Measurements from ENCODE around the gene SNAPC2.
A peak's percentile ranks its signal among the peaks of the same experiment; 100 is the strongest.

SNAPC2 gene

DNA sequence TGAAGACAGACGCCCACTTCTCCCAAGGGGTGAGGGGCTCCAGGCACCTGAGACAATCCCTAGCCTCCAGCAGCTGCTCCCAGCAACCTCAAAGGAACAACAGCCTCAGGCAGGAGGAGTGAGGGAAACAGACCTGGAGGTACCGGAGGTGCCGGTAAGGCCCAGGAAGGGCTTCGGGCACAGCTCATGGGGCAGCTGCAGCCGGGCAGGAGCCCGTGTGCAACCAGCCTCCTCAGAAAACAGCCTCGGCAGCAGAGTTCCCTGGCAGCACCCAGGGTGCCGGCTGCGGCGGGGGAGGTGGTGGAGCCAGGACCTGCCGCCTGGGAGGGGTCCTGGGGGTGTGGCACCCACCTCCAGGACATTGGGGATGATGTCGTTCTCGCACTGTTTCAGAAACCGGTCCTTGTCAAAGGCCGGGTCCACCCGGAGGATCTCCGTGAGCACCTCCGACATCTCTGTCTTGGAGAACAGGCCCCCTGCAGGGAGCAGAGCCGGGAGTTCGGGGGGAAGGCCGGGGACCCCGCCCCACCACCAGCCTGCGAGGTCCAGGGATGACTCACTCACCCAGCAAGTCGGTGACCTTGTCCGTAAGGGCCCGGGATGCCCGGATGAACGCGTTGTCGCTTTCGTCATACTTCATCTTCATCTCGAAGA is 12.3 kb downstream of the SNAPC2 start:
- H3K27me3 ChIP-seq (ENCODE audit: insufficient read depth, low read length), result no peaks in the 10 kb centered on the region
- WGBS, result 95% methylated on average over 30 of the region's 32 CpGs
- no peaks in the 10 kb centered on the region for H3K9me3 ChIP-seq (ENCODE audit: insufficient read depth, low read depth, low read length)
- H3K9ac ChIP-seq (ENCODE audit: low read depth, low read length), result no peak overlapping the region
- H3K36me3 ChIP-seq (ENCODE audit: insufficient read depth, low read length), result peaks cover 75% of the 10 kb centered on the region
- H3K4me1 ChIP-seq (ENCODE audit: insufficient read depth, low read length), result no peaks in the 10 kb centered on the region
- no peak overlapping the region for H3K27ac ChIP-seq (ENCODE audit: low read depth, low read length)
- no peak overlapping the region for H3K4me3 ChIP-seq (ENCODE audit: low read length)

DNA sequence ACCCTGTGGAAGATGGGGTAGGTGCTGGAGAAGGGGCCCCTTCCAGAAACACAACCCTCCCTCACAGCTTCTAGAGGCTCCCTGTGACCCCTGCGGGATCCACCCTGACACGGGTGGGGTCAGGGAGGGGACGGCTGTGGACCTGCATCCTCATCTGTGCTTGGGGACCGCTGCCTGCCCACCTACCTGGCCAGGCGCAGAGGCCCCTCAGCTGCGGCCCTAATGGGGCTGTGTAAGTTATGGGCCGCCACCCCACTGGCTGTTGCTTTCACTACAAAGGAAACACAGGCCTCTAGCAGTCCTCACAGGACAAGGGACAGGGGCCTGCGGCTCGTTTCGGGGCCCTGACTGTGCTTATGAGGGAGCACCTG is 12.8 kb downstream of the SNAPC2 start:
- no peak overlapping the region for H3K27ac ChIP-seq (ENCODE audit: low read depth, low read length)
- no peak overlapping the region for H3K4me3 ChIP-seq (ENCODE audit: low read length)
- no peaks in the 10 kb centered on the region for H3K4me1 ChIP-seq (ENCODE audit: insufficient read depth, low read length)
- H3K36me3 ChIP-seq (ENCODE audit: insufficient read depth, low read length), result peaks cover 80% of the 10 kb centered on the region
- no peaks in the 10 kb centered on the region for H3K27me3 ChIP-seq (ENCODE audit: insufficient read depth, low read length)
- no peak overlapping the region for H3K9ac ChIP-seq (ENCODE audit: low read depth, low read length)
- no peaks in the 10 kb centered on the region for H3K9me3 ChIP-seq (ENCODE audit: insufficient read depth, low read depth, low read length)
- 96% methylated on average over 10 of the region's 10 CpGs for WGBS

DNA sequence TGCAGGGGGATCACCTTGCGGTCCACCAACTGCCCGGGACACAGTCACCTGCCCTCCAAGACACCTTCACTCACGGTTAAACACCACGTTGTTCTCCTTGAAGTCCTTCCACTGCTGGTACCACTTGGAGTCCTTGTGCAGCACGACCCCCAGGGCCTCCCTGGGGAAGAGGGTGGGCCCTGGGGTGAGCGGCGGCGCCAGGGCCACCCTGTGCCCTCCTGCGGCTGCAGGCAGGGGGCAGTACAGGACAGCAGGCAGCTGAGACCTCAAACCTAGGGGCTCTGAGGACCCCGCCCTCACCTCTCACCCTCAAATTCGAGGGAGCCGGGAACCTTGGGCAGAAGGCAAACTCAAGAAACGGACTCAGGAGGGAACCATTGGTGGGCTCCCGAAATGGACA is 13.3 kb downstream of the SNAPC2 start:
- 88% methylated on average over 14 of the region's 14 CpGs for WGBS
- H3K9ac ChIP-seq (ENCODE audit: low read depth, low read length), result no peak overlapping the region
- peaks cover 85% of the 10 kb centered on the region for H3K36me3 ChIP-seq (ENCODE audit: insufficient read depth, low read length)

DNA sequence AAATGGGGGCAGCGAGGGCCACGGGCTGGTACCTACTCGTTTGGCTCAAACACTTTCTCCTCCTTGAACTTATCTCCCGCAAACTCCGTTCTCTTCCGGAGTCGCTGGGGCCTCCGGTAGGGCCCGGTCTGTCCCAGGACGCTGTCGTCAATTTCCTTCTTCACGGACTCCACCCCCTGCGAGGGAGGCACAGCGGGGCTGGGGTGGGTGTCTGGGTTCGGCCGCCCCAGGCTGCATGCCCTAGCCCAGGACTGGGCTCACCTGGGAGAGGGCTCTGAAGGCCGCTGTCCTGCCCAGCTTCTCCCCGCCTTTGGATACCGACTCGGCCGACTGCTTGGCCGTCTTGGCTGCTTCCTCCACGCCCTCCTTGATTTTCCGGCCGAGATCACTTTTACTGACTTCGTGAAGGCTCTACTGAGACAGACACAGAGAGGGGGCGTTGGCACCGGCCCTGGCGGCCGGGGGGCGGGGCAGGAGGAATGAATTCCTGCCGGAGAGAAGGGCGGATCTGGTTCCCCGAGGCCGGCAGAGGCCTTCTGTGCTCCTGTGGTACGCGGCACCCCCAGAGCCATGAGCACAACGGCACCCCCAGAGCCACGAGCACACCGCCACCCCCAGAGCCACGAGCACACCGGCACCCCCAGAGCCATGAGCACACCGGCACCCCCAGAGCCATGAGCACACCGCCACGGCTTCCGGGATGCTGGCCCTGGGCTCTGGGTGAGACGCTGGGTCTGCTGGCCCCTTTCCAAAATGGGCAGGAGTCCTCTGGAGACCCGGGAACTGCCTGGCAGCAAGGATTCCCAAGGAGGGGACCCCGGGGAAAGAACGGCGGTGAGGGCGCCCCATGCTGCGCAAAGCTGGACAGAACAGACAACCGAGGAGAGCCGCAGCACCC is 13.9 kb downstream of the SNAPC2 start:
- H3K9me3 ChIP-seq (ENCODE audit: insufficient read depth, low read depth, low read length), result no peaks in the 10 kb centered on the region
- H3K4me3 ChIP-seq (ENCODE audit: low read length), result no peak overlapping the region
- peaks cover 91% of the 10 kb centered on the region for H3K36me3 ChIP-seq (ENCODE audit: insufficient read depth, low read length)
- no peaks in the 10 kb centered on the region for H3K27me3 ChIP-seq (ENCODE audit: insufficient read depth, low read length)
- WGBS, result 95% methylated on average over 55 of the region's 55 CpGs
- no peaks in the 10 kb centered on the region for H3K4me1 ChIP-seq (ENCODE audit: insufficient read depth, low read length)
- H3K27ac ChIP-seq (ENCODE audit: low read depth, low read length), result no peak overlapping the region
- no peak overlapping the region for H3K9ac ChIP-seq (ENCODE audit: low read depth, low read length)

More for the DNA sequence above, 13.3 kb downstream of the SNAPC2 start:
- Histone ChIP-seq H3K27me3 (ENCODE audit: insufficient read depth, low read length) (no peaks in the 10 kb centered on the region), H3K27ac (ENCODE audit: low read depth, low read length) (no peak overlapping the region), H3K4me3 (ENCODE audit: low read length) (no peak overlapping the region), H3K4me1 (ENCODE audit: insufficient read depth, low read length) (no peaks in the 10 kb centered on the region), H3K9me3 (ENCODE audit: insufficient read depth, low read depth, low read length) (no peaks in the 10 kb centered on the region)

DNA sequence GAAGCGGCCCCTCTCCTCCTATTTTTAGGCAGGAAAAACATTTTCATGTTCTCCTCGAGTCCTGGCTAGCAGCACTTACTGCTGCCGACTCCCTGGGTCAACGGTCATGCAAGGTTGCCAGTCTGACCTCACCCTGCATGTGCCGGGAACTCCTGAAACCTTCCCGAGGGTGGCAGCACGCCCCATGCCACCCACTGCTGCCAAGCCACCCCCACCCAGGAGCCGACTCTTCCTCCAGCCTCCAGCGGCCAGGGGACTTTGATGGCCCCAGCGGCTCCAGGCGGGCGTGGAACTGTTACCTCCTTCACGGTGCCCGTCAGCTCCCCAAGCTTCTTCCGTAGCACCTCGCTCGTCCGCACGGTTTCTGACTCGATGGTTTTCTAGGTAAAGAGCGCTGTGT is 14.6 kb downstream of the SNAPC2 start:
- no peak overlapping the region for H3K4me3 ChIP-seq (ENCODE audit: low read length)
- no peak overlapping the region for H3K9ac ChIP-seq (ENCODE audit: low read depth, low read length)
- no peaks in the 10 kb centered on the region for H3K4me1 ChIP-seq (ENCODE audit: insufficient read depth, low read length)
- WGBS, result 96% methylated on average over 21 of the region's 21 CpGs
- H3K36me3 ChIP-seq (ENCODE audit: insufficient read depth, low read length), result peaks cover 95% of the 10 kb centered on the region
- H3K27me3 ChIP-seq (ENCODE audit: insufficient read depth, low read length), result no peaks in the 10 kb centered on the region
- no peaks in the 10 kb centered on the region for H3K9me3 ChIP-seq (ENCODE audit: insufficient read depth, low read depth, low read length)
- H3K27ac ChIP-seq (ENCODE audit: low read depth, low read length), result no peak overlapping the region

DNA sequence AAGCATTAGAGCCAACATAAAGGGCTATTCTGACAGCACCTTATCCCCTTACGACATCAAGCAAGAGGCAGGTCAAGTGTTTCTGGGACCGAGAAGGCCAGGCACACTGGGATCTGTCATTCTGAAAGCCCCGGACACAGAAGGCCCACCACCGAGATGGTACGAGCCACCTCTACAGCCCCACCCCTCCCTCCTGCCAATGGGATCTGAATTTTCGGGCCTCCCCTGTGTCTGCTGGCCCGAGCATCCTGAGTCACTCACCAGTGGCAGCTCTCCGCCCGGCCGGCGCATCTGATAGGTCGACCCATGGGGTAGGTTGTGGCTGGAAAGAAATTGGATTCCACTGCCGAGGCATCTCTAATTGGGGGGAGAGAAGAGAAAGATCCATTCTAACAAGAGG is 20.7 kb downstream of the SNAPC2 start:
- WGBS, result 95% methylated on average over 13 of the region's 13 CpGs
- H3K4me1 ChIP-seq (ENCODE audit: insufficient read depth, low read length), result no peaks in the 10 kb centered on the region
- peaks cover 56% of the 10 kb centered on the region for H3K36me3 ChIP-seq (ENCODE audit: insufficient read depth, low read length)
- H3K27me3 ChIP-seq (ENCODE audit: insufficient read depth, low read length), result no peaks in the 10 kb centered on the region
- H3K9ac ChIP-seq (ENCODE audit: low read depth, low read length), result no peak overlapping the region
- H3K27ac ChIP-seq (ENCODE audit: low read depth, low read length), result no peak overlapping the region
- H3K4me3 ChIP-seq (ENCODE audit: low read length), result no peak overlapping the region
- no peaks in the 10 kb centered on the region for H3K9me3 ChIP-seq (ENCODE audit: insufficient read depth, low read depth, low read length)

DNA sequence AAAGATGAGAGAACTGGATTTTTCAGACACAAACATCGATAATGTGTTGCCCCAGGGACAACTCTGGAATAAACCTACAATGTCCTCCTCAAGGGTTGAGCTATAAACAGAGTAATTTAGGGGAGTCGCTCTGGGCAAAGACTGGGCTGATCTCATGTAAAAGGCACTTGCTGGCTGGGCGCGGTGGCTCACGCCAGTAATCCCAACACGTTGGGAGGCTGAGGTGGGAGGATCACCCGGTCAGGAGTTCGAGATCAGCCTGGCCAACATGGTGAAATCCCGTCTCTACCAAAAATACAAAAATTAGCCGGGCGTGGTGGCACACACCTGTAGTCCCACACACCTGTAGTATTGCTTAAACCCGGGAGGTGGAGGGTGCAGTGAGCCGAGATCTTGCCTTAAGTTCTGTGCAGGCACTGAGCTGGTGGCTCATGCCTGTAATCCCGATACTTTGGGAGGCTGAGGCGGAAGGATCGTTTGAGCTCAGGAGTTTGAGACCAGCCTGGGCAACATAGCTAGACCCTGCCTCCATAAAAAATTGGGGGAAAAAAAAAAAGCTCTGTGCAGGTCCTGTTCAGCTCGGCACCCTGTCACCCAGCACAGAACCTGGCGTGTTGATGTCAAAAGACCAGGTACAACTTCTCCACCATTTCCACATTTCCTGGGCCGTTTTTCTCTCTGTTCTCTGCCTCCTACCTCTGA is 21.9 kb downstream of the SNAPC2 start:
- 94% methylated on average over 19 of the region's 19 CpGs for WGBS
- peaks cover 44% of the 10 kb centered on the region for H3K36me3 ChIP-seq (ENCODE audit: insufficient read depth, low read length)
- H3K27me3 ChIP-seq (ENCODE audit: insufficient read depth, low read length), result no peaks in the 10 kb centered on the region
- no peak overlapping the region for H3K27ac ChIP-seq (ENCODE audit: low read depth, low read length)
- H3K9me3 ChIP-seq (ENCODE audit: insufficient read depth, low read depth, low read length), result no peaks in the 10 kb centered on the region
- peak overlapping the region; percentile 97 for H3K4me3 ChIP-seq (ENCODE audit: low read length)
- H3K4me1 ChIP-seq (ENCODE audit: insufficient read depth, low read length), result no peaks in the 10 kb centered on the region
- H3K9ac ChIP-seq (ENCODE audit: low read depth, low read length), result no peak overlapping the region

DNA sequence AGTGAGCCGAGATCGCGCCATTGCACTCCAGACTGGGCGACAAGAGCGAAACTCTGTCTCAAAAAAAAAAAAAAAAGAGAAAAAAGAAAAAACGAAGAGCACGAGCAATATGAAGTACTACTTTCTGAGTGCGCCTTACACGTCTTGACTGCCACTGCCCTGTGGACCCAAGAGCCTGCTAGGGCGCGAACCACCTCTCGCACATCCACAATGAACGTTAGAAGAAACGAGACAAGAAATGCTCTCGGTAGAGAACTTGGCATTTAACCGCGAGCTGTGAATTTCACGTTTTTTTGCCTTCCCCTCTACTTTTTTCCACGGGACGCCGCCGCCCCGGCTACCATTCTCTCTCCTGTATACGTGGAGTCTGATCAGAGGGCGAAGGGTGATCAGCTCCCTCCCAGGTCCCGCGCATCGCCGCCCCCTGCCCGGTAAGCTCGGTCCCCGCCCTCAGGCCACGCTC is 22.9 kb downstream of the SNAPC2 start:
- Histone ChIP-seq H3K27ac (ENCODE audit: low read depth, low read length) (peak overlapping the region; percentile 98), H3K4me3 (ENCODE audit: low read length) (peak overlapping the region; percentile 97), H3K9me3 (ENCODE audit: insufficient read depth, low read depth, low read length) (0 out of 2 replicates have a peak, but pooled peaks cover 2% of the 10 kb centered on the region), H3K27me3 (ENCODE audit: insufficient read depth, low read length) (no peaks in the 10 kb centered on the region), H3K9ac (ENCODE audit: low read depth, low read length) (peak overlapping the region; percentile 99), H3K36me3 (ENCODE audit: insufficient read depth, low read length) (peaks cover 37% of the 10 kb centered on the region), H3K4me1 (ENCODE audit: insufficient read depth, low read length) (no peaks in the 10 kb centered on the region)
- 9% methylated on average over 33 of the region's 33 CpGs for WGBS

DNA sequence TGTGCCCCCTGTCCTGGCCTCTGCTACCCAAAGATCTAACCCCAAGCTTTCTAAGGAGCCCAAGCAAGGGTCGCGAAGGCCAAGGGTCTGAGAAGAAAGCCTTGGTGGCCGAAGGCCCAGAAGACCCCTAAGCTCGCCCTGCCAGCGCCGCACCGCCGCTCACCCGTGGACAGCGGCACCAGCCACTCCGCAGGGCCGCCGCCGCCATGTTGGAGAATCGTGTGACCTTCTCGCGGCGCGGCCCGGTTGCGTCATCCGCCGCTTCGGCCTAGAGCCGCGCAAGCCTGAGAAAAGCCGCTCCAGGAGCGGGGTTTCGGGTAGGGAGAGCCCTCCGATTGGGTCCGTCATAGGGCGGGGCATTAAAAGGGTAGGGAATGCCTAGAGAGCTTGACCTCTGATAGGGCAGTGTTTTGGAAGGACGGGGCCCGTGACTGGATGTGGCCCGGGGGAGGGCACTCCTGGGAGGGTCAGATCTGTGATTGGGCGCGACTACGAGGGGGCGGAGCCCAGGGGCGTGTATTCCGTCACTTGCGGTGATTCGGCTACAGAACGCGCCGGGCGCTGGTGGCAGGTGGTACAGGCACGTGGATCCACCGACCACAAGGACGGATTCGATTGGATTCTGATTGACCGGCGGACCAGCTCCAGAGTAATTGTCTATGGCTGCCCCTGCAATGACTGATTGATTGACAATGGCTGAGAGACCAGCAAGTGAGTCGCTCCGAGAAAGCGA is 23.5 kb downstream of the SNAPC2 start, which contains the start of gene TIMM44:
TIMM44 (minus strand) TSS at position 223 of the 733 bp plus-strand sequence; CDS start at position 208, 15 bp downstream.
- H3K9me3 ChIP-seq (ENCODE audit: insufficient read depth, low read depth, low read length), result 0 out of 2 replicates have a peak, but pooled peaks cover 2% of the 10 kb centered on the region
- no peaks in the 10 kb centered on the region for H3K4me1 ChIP-seq (ENCODE audit: insufficient read depth, low read length)
- peak within 1 kb of the TSS; percentile 99 for H3K9ac ChIP-seq (ENCODE audit: low read depth, low read length)
- WGBS, result under 1% methylated on average over 56 of the region's 56 CpGs
- peak within 1 kb of the TSS; percentile 97 for H3K4me3 ChIP-seq (ENCODE audit: low read length)
- peaks cover 33% of the 10 kb centered on the region for H3K36me3 ChIP-seq (ENCODE audit: insufficient read depth, low read length)
- no peaks in the 10 kb centered on the region for H3K27me3 ChIP-seq (ENCODE audit: insufficient read depth, low read length)
- H3K27ac ChIP-seq (ENCODE audit: low read depth, low read length), result peak within 1 kb of the TSS; percentile 98

DNA sequence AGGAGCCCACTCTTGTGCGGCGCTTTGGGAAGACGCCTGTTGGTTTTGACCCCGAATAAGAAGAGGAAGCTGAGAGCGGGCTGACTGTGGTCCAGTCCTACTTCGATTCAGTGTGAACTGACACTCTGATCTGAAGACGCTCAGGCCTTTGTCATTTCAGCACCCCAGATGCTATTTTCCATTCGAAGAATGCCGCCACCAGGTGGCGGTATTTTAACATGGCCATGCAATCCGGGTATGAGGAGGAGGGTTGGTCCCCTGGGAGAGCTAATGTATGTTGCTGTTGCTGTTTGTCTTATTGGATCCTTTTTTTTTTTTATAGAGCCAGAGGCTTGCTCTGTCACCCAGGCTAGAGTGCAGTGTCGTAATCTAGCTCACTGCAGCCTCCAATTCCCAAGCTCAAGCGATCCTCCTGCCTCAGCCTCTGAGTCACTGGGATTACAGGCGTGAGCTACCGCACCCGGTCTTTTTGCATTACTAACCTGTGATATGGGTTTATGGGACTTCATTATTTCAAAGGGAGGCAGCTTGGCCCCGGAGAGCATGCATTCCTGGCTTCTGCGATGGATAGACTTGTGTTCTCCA is 24.1 kb downstream of the SNAPC2 start:
- Histone ChIP-seq H3K4me1 (ENCODE audit: insufficient read depth, low read length) (no peaks in the 10 kb centered on the region), H3K27ac (ENCODE audit: low read depth, low read length) (peak overlapping the region; percentile 95), H3K9me3 (ENCODE audit: insufficient read depth, low read depth, low read length) (0 out of 2 replicates have a peak, but pooled peaks cover 2% of the 10 kb centered on the region), H3K9ac (ENCODE audit: low read depth, low read length) (peak overlapping the region; percentile 91), H3K27me3 (ENCODE audit: insufficient read depth, low read length) (no peaks in the 10 kb centered on the region), H3K36me3 (ENCODE audit: insufficient read depth, low read length) (peaks cover 27% of the 10 kb centered on the region), H3K4me3 (ENCODE audit: low read length) (peak overlapping the region; percentile 97)
- WGBS, result 32% methylated on average over 18 of the region's 18 CpGs
